GM23338 (cell line): ENCODE results near the gene DENR.

Experiments
- CREB1 ChIP-seq: fragments of 250-450 bp; sonication (Bioruptor Pico); IDR thresholded peaks from 2 replicates; pipeline ENCODE4 v1.5.0; 2020; ENCODE audit warnings: low read depth, mild to moderate bottlenecking, moderate library complexity
- EZH2 ChIP-seq: fragments of 200-600 bp; sonication (generic); IDR thresholded peaks from one replicate; pipeline ENCODE4 v1.8.0; 2017; ENCODE audit warnings: antibody characterized with exemption, mild to moderate bottlenecking, low read depth; ENCODE audit not compliant: unreplicated experiment
- EZH2phosphoT487 ChIP-seq: fragments of 200-600 bp; sonication (generic); IDR thresholded peaks from one replicate; pipeline ENCODE4 v1.8.1; 2018; ENCODE audit warnings: antibody characterized with exemption; ENCODE audit not compliant: unreplicated experiment
- NANOG ChIP-seq: IDR thresholded peaks from 2 replicates; pipeline ENCODE4 v1.6.1; 2016; ENCODE audit warnings: antibody characterized with exemption, borderline replicate concordance
- POLR2AphosphoS5 ChIP-seq: IDR thresholded peaks from 2 replicates; pipeline ENCODE4 v1.6.1; 2016; ENCODE audit warnings: antibody characterized with exemption, low read depth
- ZNF331 ChIP-seq: fragments of 250-450 bp; sonication (Bioruptor Pico); IDR thresholded peaks from 2 replicates; pipeline ENCODE4 v1.5.0; 2020; ENCODE audit warnings: low read depth, mild to moderate bottlenecking, moderate library complexity
- TF ChIP-seq, protein P1 (sequence below), 2 experiments: fragments of 200-600 bp in 1 of 2; sonication (generic) in 1 of 2; conservative IDR thresholded peaks; 2 replicates each; pipeline versions ENCODE4 v1.5.1 to v1.6.1; 2016 to 2017; ENCODE audit warnings: antibody characterized with exemption in 2 of 2, low read depth in 2 of 2, mild to moderate bottlenecking in 2 of 2, moderate library complexity in 1 of 2
- TF ChIP-seq, protein P2 (sequence below): IDR thresholded peaks from one replicate; pipeline ENCODE4 v1.6.1; 2018; ENCODE audit warnings: antibody characterized with exemption; ENCODE audit not compliant: unreplicated experiment

DNA sequence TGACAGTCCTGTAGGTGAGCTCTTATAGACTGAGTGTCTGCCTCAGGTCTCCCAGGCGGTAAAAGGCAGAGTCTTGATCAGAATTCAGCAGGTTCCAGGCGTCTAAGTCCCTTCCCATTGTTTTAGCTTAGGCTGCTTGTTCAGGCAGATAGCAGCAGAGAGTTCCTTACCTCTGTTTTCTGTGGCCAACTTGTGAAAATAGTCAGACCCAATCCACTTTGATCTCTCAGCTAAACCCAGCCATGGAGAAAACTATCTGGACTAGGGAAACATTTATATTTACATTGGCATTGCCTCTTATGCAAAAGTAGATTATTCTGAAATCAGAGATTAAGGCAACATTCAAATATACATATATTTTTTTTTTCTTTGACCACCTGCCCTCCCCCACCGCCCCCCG, 43.2 kb downstream of the DENR start:
- TF ChIP-seq, protein P1, sequence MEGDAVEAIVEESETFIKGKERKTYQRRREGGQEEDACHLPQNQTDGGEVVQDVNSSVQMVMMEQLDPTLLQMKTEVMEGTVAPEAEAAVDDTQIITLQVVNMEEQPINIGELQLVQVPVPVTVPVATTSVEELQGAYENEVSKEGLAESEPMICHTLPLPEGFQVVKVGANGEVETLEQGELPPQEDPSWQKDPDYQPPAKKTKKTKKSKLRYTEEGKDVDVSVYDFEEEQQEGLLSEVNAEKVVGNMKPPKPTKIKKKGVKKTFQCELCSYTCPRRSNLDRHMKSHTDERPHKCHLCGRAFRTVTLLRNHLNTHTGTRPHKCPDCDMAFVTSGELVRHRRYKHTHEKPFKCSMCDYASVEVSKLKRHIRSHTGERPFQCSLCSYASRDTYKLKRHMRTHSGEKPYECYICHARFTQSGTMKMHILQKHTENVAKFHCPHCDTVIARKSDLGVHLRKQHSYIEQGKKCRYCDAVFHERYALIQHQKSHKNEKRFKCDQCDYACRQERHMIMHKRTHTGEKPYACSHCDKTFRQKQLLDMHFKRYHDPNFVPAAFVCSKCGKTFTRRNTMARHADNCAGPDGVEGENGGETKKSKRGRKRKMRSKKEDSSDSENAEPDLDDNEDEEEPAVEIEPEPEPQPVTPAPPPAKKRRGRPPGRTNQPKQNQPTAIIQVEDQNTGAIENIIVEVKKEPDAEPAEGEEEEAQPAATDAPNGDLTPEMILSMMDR (conservative IDR thresholded peaks at IDR 0.05; ENCODE audit: low read depth in 2 of 2), result no peak
- TF ChIP-seq EZH2, result no peak
- no peak for TF ChIP-seq POLR2AphosphoS5
- TF ChIP-seq ZNF331, result no peak
- no peak for TF ChIP-seq NANOG
- TF ChIP-seq, protein P2, sequence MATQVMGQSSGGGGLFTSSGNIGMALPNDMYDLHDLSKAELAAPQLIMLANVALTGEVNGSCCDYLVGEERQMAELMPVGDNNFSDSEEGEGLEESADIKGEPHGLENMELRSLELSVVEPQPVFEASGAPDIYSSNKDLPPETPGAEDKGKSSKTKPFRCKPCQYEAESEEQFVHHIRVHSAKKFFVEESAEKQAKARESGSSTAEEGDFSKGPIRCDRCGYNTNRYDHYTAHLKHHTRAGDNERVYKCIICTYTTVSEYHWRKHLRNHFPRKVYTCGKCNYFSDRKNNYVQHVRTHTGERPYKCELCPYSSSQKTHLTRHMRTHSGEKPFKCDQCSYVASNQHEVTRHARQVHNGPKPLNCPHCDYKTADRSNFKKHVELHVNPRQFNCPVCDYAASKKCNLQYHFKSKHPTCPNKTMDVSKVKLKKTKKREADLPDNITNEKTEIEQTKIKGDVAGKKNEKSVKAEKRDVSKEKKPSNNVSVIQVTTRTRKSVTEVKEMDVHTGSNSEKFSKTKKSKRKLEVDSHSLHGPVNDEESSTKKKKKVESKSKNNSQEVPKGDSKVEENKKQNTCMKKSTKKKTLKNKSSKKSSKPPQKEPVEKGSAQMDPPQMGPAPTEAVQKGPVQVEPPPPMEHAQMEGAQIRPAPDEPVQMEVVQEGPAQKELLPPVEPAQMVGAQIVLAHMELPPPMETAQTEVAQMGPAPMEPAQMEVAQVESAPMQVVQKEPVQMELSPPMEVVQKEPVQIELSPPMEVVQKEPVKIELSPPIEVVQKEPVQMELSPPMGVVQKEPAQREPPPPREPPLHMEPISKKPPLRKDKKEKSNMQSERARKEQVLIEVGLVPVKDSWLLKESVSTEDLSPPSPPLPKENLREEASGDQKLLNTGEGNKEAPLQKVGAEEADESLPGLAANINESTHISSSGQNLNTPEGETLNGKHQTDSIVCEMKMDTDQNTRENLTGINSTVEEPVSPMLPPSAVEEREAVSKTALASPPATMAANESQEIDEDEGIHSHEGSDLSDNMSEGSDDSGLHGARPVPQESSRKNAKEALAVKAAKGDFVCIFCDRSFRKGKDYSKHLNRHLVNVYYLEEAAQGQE, result no peak
- TF ChIP-seq CREB1 (CRISPR knock-in tag), result no peak
- TF ChIP-seq EZH2phosphoT487, result no peak
